NCI-H524 (cell line): ENCODE data around the gene IFIT5.
"Not testable (repeated sequence)": the region's sequence is repeated elsewhere in the genome, so short reads cannot be mapped to it uniquely, and the experiment has no call there.

Source experiments
- DNase-seq, 2 experiments: peaks; one replicate each; lab custom pipeline; 2025; lab: John Stamatoyannopoulos, UW

The IFIT5 gene

GRCh38 chr10:89431977-89432376, 17.6 kb downstream of the IFIT5 start:
- no peak for DNase-seq

- DNase-seq: no peak
Measured at GRCh38 chr10:89438525-89438924, 24.2 kb downstream of the IFIT5 start.

DNA sequence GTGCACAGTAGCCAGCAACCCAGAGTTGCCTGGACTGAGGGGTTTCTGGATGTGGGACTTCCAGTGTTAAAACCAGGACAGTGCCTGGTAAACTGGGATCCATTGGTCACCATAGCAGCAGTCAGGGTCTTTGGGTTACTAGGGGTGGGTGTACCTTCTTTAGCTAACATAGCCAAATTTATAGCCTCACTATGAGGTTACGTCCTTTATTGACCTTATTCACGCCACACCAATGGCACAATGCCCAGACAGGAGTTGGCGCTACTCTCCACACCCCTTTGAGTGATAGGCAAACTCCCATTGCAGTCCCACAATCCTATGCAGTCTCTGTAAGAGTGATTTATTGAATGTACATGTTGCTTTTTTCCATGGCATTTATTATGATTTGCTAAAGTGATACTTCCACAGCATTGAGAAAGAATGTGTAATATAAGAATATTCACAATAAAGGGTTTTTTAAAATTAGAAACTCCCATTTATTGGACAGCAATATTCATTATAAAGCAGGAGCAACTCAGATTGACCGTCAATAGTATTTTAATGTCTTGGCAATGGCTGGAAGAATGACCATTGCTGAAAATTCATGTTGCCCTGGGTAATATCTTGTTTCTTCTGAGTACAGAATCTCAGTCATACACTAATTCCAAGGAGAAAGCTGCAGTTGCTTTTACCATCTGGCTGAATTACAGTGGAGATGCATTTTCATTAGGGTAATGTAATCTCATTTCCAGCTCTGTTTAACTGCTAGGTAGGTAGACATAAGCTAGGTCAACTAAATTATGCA, 26.1 kb downstream of the IFIT5 start:
- no peak for DNase-seq

GRCh38 chr10:89442289-89442688, 27.9 kb downstream of the IFIT5 start:
- DNase-seq: no peak

DNA sequence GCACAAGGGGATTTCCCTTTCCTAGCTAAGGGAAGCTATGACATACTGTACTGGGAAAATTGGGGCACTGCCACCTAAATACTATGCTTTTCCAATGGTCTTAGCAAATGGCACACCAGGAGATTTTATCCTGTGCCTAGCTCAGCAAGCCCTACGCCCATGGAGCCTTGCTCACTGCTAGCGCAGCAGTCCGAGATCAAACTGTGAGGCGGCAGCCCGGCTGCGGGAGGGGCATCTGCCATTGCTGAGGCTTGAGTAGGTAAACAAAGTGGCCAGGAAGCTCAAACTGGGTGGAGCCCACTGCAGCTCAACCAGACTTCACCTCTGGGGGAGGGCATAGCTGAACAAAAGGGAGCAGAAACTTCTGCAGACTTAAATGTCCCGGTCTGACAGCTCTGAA, 30.5 kb downstream of the IFIT5 start:
- DNase-seq: not testable (repeated sequence)

- DNase-seq: no peak
Measured at GRCh38 chr10:89450901-89451300, 36.5 kb downstream of the IFIT5 start.

DNA sequence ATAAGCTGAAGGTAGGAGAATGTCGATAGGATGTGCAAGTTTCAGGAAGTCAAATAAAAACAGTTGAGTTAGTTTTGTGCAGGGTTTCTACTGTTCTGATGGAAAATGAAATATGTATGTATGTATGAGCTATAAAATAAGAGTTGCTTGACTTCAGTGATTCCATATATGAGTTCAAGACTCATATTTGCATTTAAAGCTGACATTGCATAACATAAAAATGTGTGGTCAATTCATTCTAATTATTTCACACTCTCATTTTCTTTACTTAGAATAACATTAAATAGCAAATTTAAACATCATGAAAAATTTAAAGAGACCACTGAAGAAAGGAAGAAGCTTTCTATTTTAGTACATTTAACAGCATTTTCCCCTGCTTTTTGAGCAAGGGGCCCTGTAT, 37.8 kb downstream of the IFIT5 start:
- no peak for DNase-seq

DNA sequence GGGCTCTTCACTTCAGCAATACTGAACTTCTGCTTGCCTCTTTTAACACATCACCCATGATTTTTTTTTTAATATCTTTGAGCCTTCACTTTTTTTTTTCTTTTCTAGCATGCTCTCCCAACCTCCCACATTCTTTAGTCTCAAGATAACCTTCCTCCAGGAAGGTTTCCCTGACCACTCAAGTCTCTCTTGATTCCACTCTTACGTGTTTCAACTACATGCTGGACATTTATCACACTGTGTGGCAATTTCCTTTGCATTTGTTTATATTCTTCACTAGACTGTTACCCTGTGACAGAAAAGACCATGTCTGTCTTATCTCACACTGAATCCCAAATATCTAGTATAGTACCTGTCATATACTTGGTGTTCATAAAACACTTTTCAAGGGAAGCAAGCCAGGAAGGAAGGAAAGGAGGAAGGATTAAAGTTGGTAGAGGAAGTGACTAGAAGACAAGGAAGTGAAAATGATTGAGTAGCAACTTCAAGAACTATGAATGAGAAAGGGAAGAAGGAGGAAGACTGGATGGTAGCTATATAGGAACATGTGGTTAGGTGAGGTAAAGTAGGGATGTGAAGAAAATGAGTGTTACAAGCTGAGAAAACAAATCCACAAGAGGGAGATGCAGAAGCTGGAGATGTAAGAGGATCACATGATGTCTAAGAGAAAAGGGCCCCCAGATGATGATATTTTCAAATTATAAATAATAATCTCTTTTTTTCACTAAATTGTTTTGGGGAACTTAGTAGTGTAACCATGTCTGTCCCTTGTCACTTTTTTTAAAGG, 40.4 kb downstream of the IFIT5 start:
- no peak for DNase-seq

DNA sequence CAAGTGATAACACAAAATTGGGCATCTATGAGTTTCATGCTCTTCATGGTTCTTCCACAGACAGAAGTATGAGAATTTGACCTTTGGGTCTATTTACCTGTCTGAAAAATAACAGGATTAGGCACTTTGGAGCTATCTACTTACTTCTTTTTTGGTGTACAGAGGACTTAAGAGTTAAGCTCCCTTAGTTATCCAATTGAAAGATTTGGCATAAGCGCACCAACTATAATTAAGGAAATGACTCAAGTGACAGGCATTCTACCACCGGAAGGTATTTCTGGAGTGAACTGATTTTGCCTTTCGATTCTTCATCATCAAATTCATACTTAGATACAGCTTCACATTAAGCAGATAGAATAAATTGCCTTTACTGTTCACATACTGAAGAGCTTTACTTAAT, 43.9 kb downstream of the IFIT5 start:
- no peak for DNase-seq

GRCh38 chr10:89458784-89459183, 44.4 kb downstream of the IFIT5 start:
- DNase-seq: no peak

DNA sequence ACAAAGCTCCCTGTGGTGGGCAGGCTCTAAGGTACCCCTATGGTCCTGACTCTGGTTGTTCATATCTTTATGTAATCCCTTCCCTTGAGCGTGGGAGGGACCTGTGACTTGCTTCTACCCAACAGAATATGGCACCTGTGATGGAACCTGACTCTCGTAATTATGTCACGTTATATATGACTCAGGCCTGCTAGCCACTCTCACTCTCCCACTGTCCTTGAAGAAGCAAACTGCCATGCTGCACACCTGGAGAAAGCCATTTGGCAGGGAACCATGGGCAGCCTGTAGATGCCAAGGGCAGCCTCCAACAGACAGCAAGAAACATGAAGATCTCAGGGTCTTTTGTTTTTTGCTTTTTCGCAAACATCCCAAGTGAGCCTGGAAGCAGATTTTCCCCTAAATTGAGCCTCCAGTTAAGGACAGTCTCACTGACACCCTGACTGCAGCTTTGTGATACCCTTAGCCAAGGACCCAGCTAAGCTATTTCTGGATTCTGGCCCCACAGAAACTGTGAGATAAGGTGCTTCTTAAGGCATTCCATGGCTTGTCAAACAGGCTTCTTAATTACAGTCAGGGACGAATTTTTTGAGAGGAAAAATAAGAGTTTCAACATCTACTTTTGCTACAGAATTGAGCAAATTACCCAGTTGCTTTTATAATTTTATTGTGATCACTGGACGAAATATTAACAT, 49.6 kb downstream of the IFIT5 start:
- DNase-seq: no peak

DNA sequence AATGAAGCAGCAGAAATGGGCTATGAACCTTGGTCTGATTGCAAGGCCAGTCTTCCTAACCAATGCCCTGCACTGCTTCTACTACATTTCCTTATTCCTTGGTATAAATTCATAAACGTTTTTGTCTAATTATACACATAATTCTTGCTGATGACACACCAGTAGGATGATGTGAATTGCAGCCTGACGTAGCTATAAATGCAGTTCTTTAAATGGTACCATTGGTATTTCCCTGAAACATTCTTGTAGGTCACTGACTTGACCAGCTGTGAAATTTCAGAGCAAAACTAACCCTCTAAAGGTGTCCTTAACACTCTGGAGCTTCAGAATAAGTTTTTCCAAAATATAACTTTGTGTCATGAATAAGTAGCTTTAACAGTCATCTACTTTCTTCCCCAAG, 50.8 kb downstream of the IFIT5 start:
- no peak for DNase-seq

DNA sequence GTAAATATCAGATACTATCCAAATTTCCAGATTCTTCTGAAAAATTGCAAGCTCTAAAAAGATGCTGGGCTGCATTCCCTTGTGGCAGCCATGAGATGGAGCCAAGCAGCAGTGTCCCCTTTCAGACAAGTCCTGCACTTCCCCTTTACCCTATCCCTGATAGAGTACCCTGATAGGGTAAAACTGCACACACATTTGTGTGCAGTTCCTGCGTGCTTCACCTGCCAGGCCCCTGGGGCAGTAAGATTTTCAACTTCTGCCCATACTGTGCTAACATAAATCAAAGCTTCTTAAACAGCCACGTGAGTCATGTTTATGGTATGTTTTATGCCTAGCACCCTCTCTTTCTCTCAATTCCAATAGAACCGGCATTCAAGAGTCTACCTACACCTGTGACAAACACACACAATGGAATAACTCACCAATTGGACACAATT, 52.2 kb downstream of the IFIT5 start:
- no peak for DNase-seq

- no peak for DNase-seq
Measured at GRCh38 chr10:89468191-89468965, 54.0 kb downstream of the IFIT5 start.

- DNase-seq: no peak
Measured at GRCh38 chr10:89469517-89469916, 55.1 kb downstream of the IFIT5 start.
